ENCODE data around the gene RASL11B. TPM values are rescaled to one million over a fixed set of nuclear protein-coding genes. Genes with fewer than 3 reads are reported as not detected.

Gene RASL11B
- total RNA-seq, 1 experiment from 2014 or later: 30.0 TPM

DNA sequence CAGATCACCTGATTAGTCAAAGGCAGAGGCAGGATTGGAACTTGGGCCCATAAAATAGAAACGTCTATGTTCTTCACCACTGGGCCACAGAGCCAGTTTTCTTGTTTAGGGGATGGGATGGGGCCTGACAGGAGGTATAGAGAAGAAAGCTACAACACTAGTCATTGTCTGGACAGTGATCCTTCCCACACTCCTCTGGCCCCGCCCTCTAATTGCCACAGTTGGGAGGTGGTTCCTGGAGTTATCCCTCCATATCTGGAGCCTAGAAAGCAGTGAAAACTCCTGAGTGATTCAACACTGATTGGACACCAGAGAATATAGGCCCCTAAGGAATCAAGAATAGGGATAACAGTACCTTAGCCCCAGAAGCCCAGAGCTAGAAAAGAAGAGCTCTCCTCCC lies 22.9 kb downstream of the RASL11B start:
- H3K9me3 ChIP-seq (ENCODE audit: control insufficient read depth, low read depth, low read length): no peaks in the 10 kb centered on the region
- Mint-ChIP-seq H3K9me3 (peaks cover 5 to 16% of the 10 kb centered on the region in 2 experiments), H3K4me3 (no peak overlapping the region), H3K4me1 (peaks cover 31 to 40% of the 10 kb centered on the region in 2 experiments), H3K36me3 (ENCODE audit: insufficient read depth in 1 of 3, low read depth in 3 of 3) (peaks cover 3 to 21% (median 14%) of the 10 kb centered on the region in 3 experiments), H3K27ac (no peak overlapping the region), H3K27me3 (ENCODE audit: low read depth) (peaks cover 3% of the 10 kb centered on the region; the same call in 1 of the 2 replicates)
- no CpG with 5 or more reads among the region's 2 CpGs for WGBS (ENCODE audit: extremely low coverage, insufficient read length, low lambda C conversion rate)
- H3K14ac ChIP-seq (ENCODE audit: insufficient read depth, low read length): no peak overlapping the region
- no peaks in the 10 kb centered on the region for H3K79me2 ChIP-seq (ENCODE audit: insufficient read depth, low read length)
- no peak overlapping the region for H3K4ac ChIP-seq (ENCODE audit: low read depth, low read length)
- no peak overlapping the region for H3K23ac ChIP-seq (ENCODE audit: insufficient read length, low read depth, low read length)
- no peak for TF ChIP-seq CTCF (conservative IDR thresholded peaks at IDR 0.05)
- H2BK12ac ChIP-seq (ENCODE audit: insufficient read length, low read depth, low read length): no peak overlapping the region
- no peak overlapping the region for H2BK15ac ChIP-seq (ENCODE audit: low read depth, low read length)
- H4K91ac ChIP-seq (ENCODE audit: insufficient read length, low read depth, low read length): no peak overlapping the region
- no peak overlapping the region for H2BK20ac ChIP-seq (ENCODE audit: low read depth, low read length, poor library complexity, severe bottlenecking)
- H2AK5ac ChIP-seq (ENCODE audit: insufficient read length, low read length): no peak overlapping the region
- no peak overlapping the region for H3K4me2 ChIP-seq (ENCODE audit: insufficient read depth, insufficient read length, low read length)
- no peak overlapping the region for H3K56ac ChIP-seq (ENCODE audit: insufficient read length, low read depth, low read length)
- DNase-seq: no peak
- H4K20me1 ChIP-seq (ENCODE audit: control insufficient read depth, insufficient read depth, insufficient read length): no peaks in the 10 kb centered on the region
- H3K23me2 ChIP-seq (ENCODE audit: insufficient read length, low read depth, low read length, poor library complexity, severe bottlenecking): no peaks in the 10 kb centered on the region
- H3T11ph ChIP-seq (ENCODE audit: low read length): no peak overlapping the region
- H3K27ac ChIP-seq (ENCODE audit: insufficient read length, low read depth, low read length): no peak overlapping the region
- no peak overlapping the region for H2AFZ ChIP-seq (ENCODE audit: low read length)
- no peak overlapping the region for H4K8ac ChIP-seq (replicated peaks; ENCODE audit: insufficient read length, low read depth, low read length)
- no peak overlapping the region for H3K9ac ChIP-seq (ENCODE audit: extremely low read depth, insufficient read length, low read length)
- no peak overlapping the region for H2BK120ac ChIP-seq (ENCODE audit: low read depth, low read length, poor library complexity, severe bottlenecking)
- no peak overlapping the region for H3K18ac ChIP-seq (ENCODE audit: insufficient read length, low read depth, low read length)
- H3K4me1 ChIP-seq (ENCODE audit: insufficient read depth, low read length): peaks cover 4% of the 10 kb centered on the region; the same call in 1 of the 2 replicates
- H4K5ac ChIP-seq (ENCODE audit: insufficient read length, low read depth, low read length): no peak overlapping the region
- H3K79me1 ChIP-seq (ENCODE audit: insufficient read depth, low read depth, low read length, poor library complexity, severe bottlenecking): no peaks in the 10 kb centered on the region
- H3K27me3 ChIP-seq (ENCODE audit: insufficient read depth, low read length): no peaks in the 10 kb centered on the region
- no peak overlapping the region for H2BK5ac ChIP-seq (ENCODE audit: insufficient read length, low read length)

Measured in H9 (cell line).